ENCODE data around the gene NES.

Gene NES

DNA sequence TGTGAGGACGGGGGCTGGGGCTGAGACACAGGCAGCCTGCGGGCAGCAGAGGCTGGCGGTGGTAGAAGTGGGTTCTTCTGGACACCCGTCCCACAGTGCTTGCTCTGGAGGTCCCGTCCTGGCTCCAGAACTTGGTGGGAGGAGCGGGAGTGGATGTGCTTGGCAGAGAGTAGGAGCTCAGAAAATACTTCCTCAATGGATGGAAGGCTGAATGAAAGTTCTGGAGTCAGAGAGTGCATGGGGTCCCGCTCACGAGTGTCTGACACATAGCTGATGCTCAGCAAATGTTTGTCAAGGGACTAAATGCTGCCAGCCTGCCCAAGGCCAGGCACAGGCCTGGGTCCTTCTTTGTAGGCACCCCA lies 13.4 kb upstream of the NES start:
- POLR2A ChIA-PET, result interaction anchor here (1.7 to 2.7 kb wide), 3 partner anchors 12 to 36 kb away, joined by 4 to 19 read pairs (median 8); partner anchors contain the start of gene CRABP2
- CTCF ChIA-PET, result interaction anchor here (1.1 to 49.8 kb wide), 20 partner anchors 15 to 258 kb away, joined by 3 to 2951 read pairs (median 14); partner anchors contain the start of genes CRABP2, INSRR, ISG20L2 and LRRC71
- TF ChIP-seq, protein P1, sequence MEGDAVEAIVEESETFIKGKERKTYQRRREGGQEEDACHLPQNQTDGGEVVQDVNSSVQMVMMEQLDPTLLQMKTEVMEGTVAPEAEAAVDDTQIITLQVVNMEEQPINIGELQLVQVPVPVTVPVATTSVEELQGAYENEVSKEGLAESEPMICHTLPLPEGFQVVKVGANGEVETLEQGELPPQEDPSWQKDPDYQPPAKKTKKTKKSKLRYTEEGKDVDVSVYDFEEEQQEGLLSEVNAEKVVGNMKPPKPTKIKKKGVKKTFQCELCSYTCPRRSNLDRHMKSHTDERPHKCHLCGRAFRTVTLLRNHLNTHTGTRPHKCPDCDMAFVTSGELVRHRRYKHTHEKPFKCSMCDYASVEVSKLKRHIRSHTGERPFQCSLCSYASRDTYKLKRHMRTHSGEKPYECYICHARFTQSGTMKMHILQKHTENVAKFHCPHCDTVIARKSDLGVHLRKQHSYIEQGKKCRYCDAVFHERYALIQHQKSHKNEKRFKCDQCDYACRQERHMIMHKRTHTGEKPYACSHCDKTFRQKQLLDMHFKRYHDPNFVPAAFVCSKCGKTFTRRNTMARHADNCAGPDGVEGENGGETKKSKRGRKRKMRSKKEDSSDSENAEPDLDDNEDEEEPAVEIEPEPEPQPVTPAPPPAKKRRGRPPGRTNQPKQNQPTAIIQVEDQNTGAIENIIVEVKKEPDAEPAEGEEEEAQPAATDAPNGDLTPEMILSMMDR (IDR thresholded peaks at IDR 0.05; ENCODE audit: insufficient read depth, low read length, missing control alignments), result no peak
- no peak overlapping the region for H3K4me3 ChIP-seq (ENCODE audit: low read depth, low read length)
- no peak for DNase-seq (ENCODE audit: low read depth, low spot score)

DNA sequence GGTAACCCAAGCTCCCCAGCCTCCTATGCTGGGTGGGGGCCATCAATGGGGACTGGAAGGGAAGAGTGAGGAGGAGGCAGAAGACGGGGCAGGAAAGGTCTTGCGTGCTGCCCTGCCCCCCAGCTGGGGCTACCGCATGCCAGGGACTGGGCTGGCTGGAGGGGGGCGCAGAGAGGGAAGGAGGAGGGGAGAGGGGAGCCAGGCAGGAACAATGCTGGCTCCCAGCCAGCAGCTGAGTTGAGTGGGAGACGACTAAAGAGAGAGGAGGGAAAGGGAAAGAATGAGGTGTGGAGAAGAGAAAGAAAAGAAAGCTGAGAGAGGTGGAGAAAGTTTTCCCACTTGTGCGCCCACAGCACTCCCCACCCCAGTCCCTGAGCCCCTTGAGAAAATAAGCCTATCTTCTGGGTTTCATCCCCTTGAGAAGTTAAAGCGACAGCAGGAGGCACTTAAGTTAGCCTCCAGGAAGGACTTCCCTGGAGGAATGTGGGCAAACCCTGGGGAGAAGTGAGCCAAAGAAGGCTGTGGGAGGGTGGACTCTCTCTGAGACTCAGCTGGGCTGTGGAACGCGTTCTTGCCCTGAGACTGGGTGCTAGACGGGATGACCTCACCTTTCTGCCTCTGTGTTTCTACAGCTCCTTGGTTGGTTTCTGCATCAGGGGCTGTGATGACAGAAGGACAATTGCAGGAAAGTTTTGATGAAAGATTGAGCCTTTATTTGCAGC lies 12.9 kb upstream of the NES start:
- TF ChIP-seq, protein P1 (IDR thresholded peaks at IDR 0.05; ENCODE audit: insufficient read depth, low read length, missing control alignments), result no peak
- DNase-seq (ENCODE audit: low read depth, low spot score), result no peak
- peak overlapping the region; percentile 43; the same call in 1 of the 2 replicates for H3K4me3 ChIP-seq (ENCODE audit: low read depth, low read length)
- ChIA-PET CTCF (interaction anchor here (0.6 to 49.8 kb wide), 44 partner anchors 14 to 384 kb away, joined by 3 to 2951 read pairs (median 8); partner anchors contain the start of genes CRABP2, HDGF, INSRR and ISG20L2), POLR2A (interaction anchor here (1.6 to 2.7 kb wide), 4 partner anchors 13 to 38 kb away, joined by 4 to 19 read pairs (median 8); partner anchors contain the start of genes CRABP2, ISG20L2 and METTL25B)

DNA sequence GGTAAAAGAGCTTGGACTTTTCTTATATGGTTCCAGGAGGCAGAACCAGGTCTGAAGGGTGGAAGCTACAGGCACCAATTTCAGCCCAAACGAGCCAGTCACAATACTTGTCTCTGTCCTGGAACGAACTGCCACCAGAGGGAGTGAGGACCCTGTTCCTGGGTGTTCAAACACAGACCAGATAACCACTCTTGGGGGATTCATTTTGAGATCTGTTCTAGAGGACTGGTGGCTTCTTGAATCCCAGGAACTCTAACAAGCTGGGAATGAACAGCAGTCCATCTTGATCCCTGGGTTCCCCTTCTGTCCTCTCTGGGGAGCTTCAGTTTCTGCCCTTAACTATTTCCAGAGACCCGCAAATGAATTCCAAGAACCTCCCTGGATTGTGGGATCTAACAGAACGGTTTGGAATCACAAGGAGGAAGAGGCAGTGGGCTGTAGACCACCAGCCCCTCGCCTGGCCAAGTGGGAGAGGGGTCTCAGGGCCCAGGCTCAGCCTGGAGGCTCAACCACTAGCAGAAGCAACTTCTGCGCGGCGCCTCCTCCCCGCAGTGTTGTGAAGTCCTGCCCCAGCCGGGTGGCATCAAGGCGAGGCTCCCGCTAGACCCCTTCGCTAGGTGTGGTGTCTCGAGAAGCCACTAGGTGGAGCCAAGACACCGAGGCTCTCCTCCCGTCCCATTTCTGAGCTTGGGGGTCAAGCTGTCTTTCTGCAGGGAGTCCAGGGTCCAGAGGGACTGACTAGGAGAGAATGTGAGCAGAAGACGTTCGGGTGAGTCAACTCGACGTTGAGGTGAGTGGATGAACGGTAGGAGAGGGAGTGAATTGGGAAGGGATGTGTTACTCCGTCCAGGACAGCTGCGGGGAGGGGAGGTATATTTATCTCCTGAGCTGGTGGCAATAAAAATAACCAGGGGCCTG lies 12.1 kb upstream of the NES start:
- H3K4me3 ChIP-seq (ENCODE audit: low read depth, low read length), result peak overlapping the region; percentile 46
- CTCF ChIA-PET, result interaction anchor here (0.6 to 49.8 kb wide), 54 partner anchors 13 to 385 kb away, joined by 3 to 2951 read pairs (median 6); partner anchors contain the start of genes CRABP2, HDGF, INSRR and ISG20L2
- POLR2A ChIA-PET, result interaction anchor here (1.6 to 2.7 kb wide), 3 partner anchors 13 to 39 kb away, joined by 4 to 19 read pairs (median 9); partner anchors contain the start of genes ISG20L2 and METTL25B
- no peak for DNase-seq (ENCODE audit: low read depth, low spot score)
- TF ChIP-seq, protein P1 (IDR thresholded peaks at IDR 0.05; ENCODE audit: insufficient read depth, low read length, missing control alignments), result peak; percentile 92

DNA sequence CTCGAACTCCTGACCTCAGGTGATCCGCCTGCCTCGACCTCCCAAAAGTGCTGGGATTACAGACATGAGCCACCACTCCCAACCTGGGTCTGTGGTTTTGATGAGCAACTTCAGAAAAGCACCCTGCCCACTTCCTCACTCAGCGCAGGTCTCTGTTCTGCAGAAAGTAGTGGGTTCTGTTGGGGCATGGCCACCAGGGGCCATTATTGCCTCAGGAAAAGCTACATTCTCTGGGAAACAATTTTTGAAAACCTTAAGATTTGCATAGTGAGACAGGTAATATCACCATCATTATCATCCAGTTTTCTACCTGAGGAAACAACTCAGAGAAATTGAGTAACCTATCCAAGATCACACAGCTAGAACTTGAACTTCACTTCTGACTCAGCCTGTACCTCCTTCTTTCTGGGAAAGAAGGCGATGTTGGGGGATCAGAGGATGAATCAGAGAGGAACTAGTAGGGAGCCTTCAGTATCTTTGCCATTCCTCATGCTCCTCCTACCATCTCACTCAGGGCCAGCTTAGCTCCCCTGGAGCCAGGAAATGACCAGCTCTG lies 7.1 kb upstream of the NES start:
- TF ChIP-seq, protein P1 (IDR thresholded peaks at IDR 0.05; ENCODE audit: insufficient read depth, low read length, missing control alignments), result no peak
- H3K4me3 ChIP-seq (ENCODE audit: low read depth, low read length), result no peak overlapping the region
- POLR2A ChIA-PET, result interaction anchor here (0.6 to 1.0 kb wide), 3 partner anchors 9 to 213 kb away, joined by 3 read pairs; no protein-coding TSS in a partner anchor
- no peak for DNase-seq (ENCODE audit: low read depth, low spot score)
- CTCF ChIA-PET, result interaction anchor here (0.8 to 49.8 kb wide), 16 partner anchors 8 to 298 kb away, joined by 3 to 2951 read pairs (median 6); partner anchors contain the start of genes CRABP2, INSRR, ISG20L2 and LRRC71

DNA sequence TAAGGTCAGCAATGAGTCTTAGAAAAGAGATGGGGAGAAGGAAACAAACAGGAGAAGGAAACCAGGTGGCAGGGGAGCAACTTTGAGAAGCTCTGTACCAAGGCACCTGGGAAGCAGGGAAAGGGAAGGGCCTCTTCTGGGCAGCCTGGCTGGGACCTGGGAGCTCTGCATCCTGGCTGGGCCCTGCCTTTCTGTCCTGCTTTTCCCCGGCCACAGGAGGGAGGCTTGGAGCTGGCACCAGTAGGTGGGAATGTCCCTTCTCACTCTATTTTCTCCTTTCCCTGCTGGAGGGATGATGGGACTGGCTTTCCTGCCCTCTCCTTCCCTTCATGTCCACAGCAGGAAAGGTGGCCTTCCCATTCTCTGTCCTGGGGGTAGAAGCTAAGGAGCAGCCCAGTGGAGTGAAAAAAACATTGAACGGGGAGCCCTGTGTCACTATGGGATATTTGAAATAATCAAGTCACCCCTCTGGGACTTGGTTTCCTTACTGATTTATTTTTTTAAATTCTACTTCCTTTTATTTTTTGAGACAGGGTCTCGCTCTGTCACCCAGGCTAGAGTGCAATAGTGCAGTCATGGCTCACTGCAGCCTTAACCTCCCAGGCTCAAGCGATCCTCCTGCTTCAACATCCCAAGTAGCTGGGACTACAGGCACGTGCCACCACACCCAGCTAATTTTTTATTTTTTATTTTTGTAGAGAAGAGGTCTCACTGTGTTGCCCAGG lies 5.1 kb upstream of the NES start:
- POLR2A ChIA-PET, result interaction anchor here (0.7 kb wide), 1 partner anchor 46 kb away, joined by 3 read pairs; the partner anchor contains the start of genes ISG20L2 and METTL25B
- CTCF ChIA-PET, result interaction anchor here (0.7 to 49.8 kb wide), 11 partner anchors 7 to 210 kb away, joined by 3 to 2951 read pairs (median 8); partner anchors contain the start of genes CRABP2, INSRR, ISG20L2 and METTL25B

More for the DNA sequence above, 5.1 kb upstream of the NES start:
- DNase-seq (ENCODE audit: low read depth, low spot score), result no peak
- TF ChIP-seq, protein P1 (IDR thresholded peaks at IDR 0.05; ENCODE audit: insufficient read depth, low read length, missing control alignments), result peak; percentile 11
- H3K4me3 ChIP-seq (ENCODE audit: low read depth, low read length), result no peak overlapping the region
